SK-N-SH (cell line): Measurements from ENCODE around the gene C3orf70.

ENCODE experiments used
- CHD2 ChIP-seq: fragments of 150-350 bp; IDR thresholded peaks from 2 replicates; pipeline ENCODE4 v1.6.1; 2018; ENCODE audit warnings: low read length; ENCODE audit not compliant: partially characterized antibody
- CTCF ChIP-seq: fragments of 200-600 bp; sonication (generic); IDR thresholded peaks from 2 replicates; pipeline ENCODE4 v1.6.1; 2017; ENCODE audit warnings: antibody characterized with exemption, mild to moderate bottlenecking, moderate library complexity
- EP300 ChIP-seq, 2 experiments: IDR thresholded peaks; 2 replicates each; pipeline versions ENCODE4 v1.4.0 to v1.6.1; 2012; ENCODE audit warnings: borderline replicate concordance in 1 of 2, low read depth in 1 of 2, low read length in 1 of 2
- EZH2phosphoT487 ChIP-seq: fragments of 200-600 bp; sonication (generic); IDR thresholded peaks from 2 replicates; pipeline ENCODE4 v1.6.1; 2017; ENCODE audit warnings: low read depth, mixed run types, mild to moderate bottlenecking, antibody characterized with exemption, moderate library complexity, borderline replicate concordance
- FOXM1 ChIP-seq: IDR thresholded peaks from 2 replicates; pipeline ENCODE4 v1.4.0; 2012; ENCODE audit warnings: low read depth, mild to moderate bottlenecking
- GABPA ChIP-seq: IDR thresholded peaks from 2 replicates; pipeline ENCODE4 v1.4.0; 2012; ENCODE audit warnings: low read depth, mild to moderate bottlenecking
- GATA2 ChIP-seq: sonication (generic); formaldehyde crosslinking; IDR thresholded peaks from 2 replicates; pipeline ENCODE4 v1.5.0; 2020; ENCODE audit warnings: mild to moderate bottlenecking, missing genetic modification reagents
- JUND ChIP-seq: IDR thresholded peaks from 2 replicates; pipeline ENCODE4 v1.4.0; 2012
- NFIC ChIP-seq: IDR thresholded peaks from 2 replicates; pipeline ENCODE4 v1.4.0; 2012; ENCODE audit warnings: borderline replicate concordance
- RAD21 ChIP-seq: IDR thresholded peaks from 2 replicates; pipeline ENCODE4 v1.6.1; 2012; ENCODE audit warnings: mild to moderate bottlenecking, low read length
- SMC3 ChIP-seq: IDR thresholded peaks from 2 replicates; pipeline ENCODE4 v1.6.1; 2012; ENCODE audit warnings: low read depth, low read length, improper control_type of control experiment
- USF1 ChIP-seq: IDR thresholded peaks from 2 replicates; pipeline ENCODE4 v1.4.0; 2012; ENCODE audit warnings: low read depth, borderline replicate concordance
- ZBTB33 ChIP-seq: IDR thresholded peaks from 2 replicates; pipeline ENCODE4 v1.4.0; 2012; ENCODE audit warnings: low read depth, borderline replicate concordance

GRCh38 chr3:185084402-185084801 is 68.5 kb downstream of the C3orf70 start:
- TF ChIP-seq CTCF (no peak), NFIC (no peak), GABPA (no peak), SMC3 (no peak), EZH2phosphoT487 (no peak), EP300 (IDR thresholded peaks at IDR 0.05; ENCODE audit: borderline replicate concordance in 1 of 2, low read depth in 1 of 2, low read length in 1 of 2) (no peak), GATA2 (no peak), ZBTB33 (no peak), USF1 (no peak), FOXM1 (no peak), CHD2 (no peak), RAD21 (no peak), JUND (no peak)
